Measurements from ENCODE around the gene BCL2L1. TPM values are rescaled to one million over a fixed set of nuclear protein-coding genes. Genes with fewer than 3 reads are reported as not detected.

Gene BCL2L1
- total RNA-seq, 1 experiment from 2014 or later = 226 TPM

DNA sequence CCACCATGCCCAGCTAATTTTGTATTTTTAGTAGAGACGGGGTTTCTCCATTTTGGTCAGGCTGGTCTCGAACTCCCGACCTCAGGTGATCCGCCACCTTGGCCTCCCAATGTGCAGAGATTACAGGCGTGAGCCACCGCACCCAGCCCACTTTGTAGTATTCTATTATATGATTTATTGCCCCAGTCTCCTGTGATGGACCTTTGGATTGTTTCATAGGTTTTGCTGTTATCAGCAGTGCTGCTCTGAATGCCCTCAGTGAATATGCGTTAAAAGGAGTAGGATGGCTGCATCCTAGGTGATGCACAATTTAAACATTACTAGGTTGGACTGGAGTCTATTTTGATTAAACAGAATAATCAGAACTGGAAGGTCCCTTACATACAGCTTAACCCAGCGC, 107.3 kb downstream of the BCL2L1 start (continued):
- TF ChIP-seq, protein P1, sequence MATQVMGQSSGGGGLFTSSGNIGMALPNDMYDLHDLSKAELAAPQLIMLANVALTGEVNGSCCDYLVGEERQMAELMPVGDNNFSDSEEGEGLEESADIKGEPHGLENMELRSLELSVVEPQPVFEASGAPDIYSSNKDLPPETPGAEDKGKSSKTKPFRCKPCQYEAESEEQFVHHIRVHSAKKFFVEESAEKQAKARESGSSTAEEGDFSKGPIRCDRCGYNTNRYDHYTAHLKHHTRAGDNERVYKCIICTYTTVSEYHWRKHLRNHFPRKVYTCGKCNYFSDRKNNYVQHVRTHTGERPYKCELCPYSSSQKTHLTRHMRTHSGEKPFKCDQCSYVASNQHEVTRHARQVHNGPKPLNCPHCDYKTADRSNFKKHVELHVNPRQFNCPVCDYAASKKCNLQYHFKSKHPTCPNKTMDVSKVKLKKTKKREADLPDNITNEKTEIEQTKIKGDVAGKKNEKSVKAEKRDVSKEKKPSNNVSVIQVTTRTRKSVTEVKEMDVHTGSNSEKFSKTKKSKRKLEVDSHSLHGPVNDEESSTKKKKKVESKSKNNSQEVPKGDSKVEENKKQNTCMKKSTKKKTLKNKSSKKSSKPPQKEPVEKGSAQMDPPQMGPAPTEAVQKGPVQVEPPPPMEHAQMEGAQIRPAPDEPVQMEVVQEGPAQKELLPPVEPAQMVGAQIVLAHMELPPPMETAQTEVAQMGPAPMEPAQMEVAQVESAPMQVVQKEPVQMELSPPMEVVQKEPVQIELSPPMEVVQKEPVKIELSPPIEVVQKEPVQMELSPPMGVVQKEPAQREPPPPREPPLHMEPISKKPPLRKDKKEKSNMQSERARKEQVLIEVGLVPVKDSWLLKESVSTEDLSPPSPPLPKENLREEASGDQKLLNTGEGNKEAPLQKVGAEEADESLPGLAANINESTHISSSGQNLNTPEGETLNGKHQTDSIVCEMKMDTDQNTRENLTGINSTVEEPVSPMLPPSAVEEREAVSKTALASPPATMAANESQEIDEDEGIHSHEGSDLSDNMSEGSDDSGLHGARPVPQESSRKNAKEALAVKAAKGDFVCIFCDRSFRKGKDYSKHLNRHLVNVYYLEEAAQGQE (IDR thresholded peaks at IDR 0.05; ENCODE audit: low read depth) = no peak
- no peak for TF ChIP-seq ZFX (IDR thresholded peaks at IDR 0.05)
- no peak for TF ChIP-seq CEBPB (IDR thresholded peaks at IDR 0.05; ENCODE audit: low read depth)
- no peak for TF ChIP-seq EGR1 (IDR thresholded peaks at IDR 0.05; ENCODE audit: low read depth)
- TF ChIP-seq SP1 (IDR thresholded peaks at IDR 0.05; ENCODE audit: low read depth) = no peak
- TF ChIP-seq SRF (IDR thresholded peaks at IDR 0.05; ENCODE audit: low read depth) = no peak
- TF ChIP-seq POLR2A (IDR thresholded peaks at IDR 0.05; ENCODE audit: borderline replicate concordance, extremely low read depth, insufficient read depth, insufficient read length) = no peak

Other genes starting within 250 kb of the BCL2L1 start
- gene DEFB124, start 247.7 kb downstream of the BCL2L1 start, total RNA-seq (2021; ENCODE audit: unreplicated experiment) = not detected
- gene REM1, start 247.6 kb downstream of the BCL2L1 start, total RNA-seq (2021; ENCODE audit: unreplicated experiment) = not detected
- gene HM13, start 208.4 kb downstream of the BCL2L1 start, total RNA-seq (2021; ENCODE audit: unreplicated experiment) = 183 TPM
- 811 TPM for gene ID1, start 117.6 kb downstream of the BCL2L1 start, total RNA-seq (2021; ENCODE audit: unreplicated experiment)
- gene COX4I2, start 85.0 kb downstream of the BCL2L1 start, total RNA-seq (2021; ENCODE audit: unreplicated experiment) = not detected
- 163 TPM for gene TPX2, start 16.4 kb upstream of the BCL2L1 start, total RNA-seq (2021; ENCODE audit: unreplicated experiment)
- gene MYLK2, start 96.5 kb upstream of the BCL2L1 start, total RNA-seq (2021; ENCODE audit: unreplicated experiment) = 0.34 TPM
- gene FOXS1, start 122.7 kb upstream of the BCL2L1 start, total RNA-seq (2021; ENCODE audit: unreplicated experiment) = not detected
- gene DUSP15, start 147.7 kb upstream of the BCL2L1 start, total RNA-seq (2021; ENCODE audit: unreplicated experiment) = not detected
- not detected for gene TTLL9, start 147.8 kb upstream of the BCL2L1 start, total RNA-seq (2021; ENCODE audit: unreplicated experiment)
- 18.7 TPM for gene PDRG1, start 229.2 kb upstream of the BCL2L1 start, total RNA-seq (2021; ENCODE audit: unreplicated experiment)
- gene XKR7, start 245.3 kb upstream of the BCL2L1 start, total RNA-seq (2021; ENCODE audit: unreplicated experiment) = not detected

Measured in HCT116 (cell line).